Activated CD4-positive, alpha-beta T cell treated with anti-CD3 and anti-CD28 coated beads, Interleukin-2, amount 10 ng/mL, durations not matched to agents 7 days and 5 days (primary cell): Measurements from ENCODE around the gene VEGFD. TPM values are rescaled to one million over a fixed set of nuclear protein-coding genes. Genes with fewer than 3 reads are reported as not detected.

Experiments used
- CTCF ChIA-PET: fragments of 350-600 bp; sonication (Branson Sonifier 250); formaldehyde crosslinking; loops from one replicate; lab custom pipeline; 2021; ENCODE audit warnings: antibody characterized with exemption; lab: Charles Lee
- POLR2A ChIA-PET: fragments of 350-600 bp; sonication (Branson Sonifier 250); formaldehyde crosslinking; loops from one replicate; lab custom pipeline; 2021; ENCODE audit warnings: antibody characterized with exemption; lab: Charles Lee
- DNase-seq: peaks from one replicate; pipeline ENCODE4 v3.0.0-alpha.2; 2020
- H3K27ac Mint-ChIP-seq: one replicate; pipeline ENCODE4 v1.8.0; 2021; ENCODE audit warnings: mild to moderate bottlenecking, moderate library complexity, mixed read lengths
- H3K27me3 Mint-ChIP-seq: one replicate; pipeline ENCODE4 v1.8.0; 2021; ENCODE audit warnings: mixed read lengths
- H3K36me3 Mint-ChIP-seq: one replicate; pipeline ENCODE4 v1.8.0; 2021; ENCODE audit warnings: low read depth, mixed read lengths
- H3K4me1 Mint-ChIP-seq: one replicate; pipeline ENCODE4 v1.8.0; 2021; ENCODE audit warnings: mixed read lengths
- H3K4me3 Mint-ChIP-seq: one replicate; pipeline ENCODE4 v1.8.0; 2021; ENCODE audit warnings: mild to moderate bottlenecking, moderate library complexity, mixed read lengths
- H3K9me3 Mint-ChIP-seq: one replicate; pipeline ENCODE4 v1.8.0; 2021; ENCODE audit warnings: mixed read lengths
- total RNA-seq, 2 experiments: library from RNA; stranded (reverse); gene quantifications; one replicate each; pipeline ENCODE4 v1.2.3, GENCODE V29; 2021

VEGFD gene
- total RNA-seq, 2 experiments from 2014 or later, result not detected

DNA sequence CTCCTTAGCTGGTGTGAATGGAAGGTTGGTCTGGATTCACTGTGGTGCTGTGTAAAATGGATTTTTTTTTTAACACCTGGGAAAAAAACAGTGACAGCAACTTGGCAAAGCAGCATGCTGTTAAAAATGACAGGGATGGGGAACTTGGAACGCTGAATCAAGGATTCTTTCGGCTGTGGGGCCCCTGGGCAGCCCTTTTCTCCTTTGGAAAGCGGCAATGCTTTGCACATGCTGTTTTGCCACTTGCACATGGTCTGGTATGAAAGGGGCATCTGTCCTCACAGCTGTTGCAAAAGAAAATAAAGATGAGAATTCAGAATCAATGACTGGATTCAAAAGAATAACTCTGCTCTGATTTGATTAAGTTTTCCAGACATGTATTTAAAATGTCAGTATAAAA, 38.2 kb downstream of the VEGFD start:
- Mint-ChIP-seq H3K27ac (no peak overlapping the region), H3K9me3 (no peaks in the 10 kb centered on the region), H3K4me3 (no peak overlapping the region), H3K27me3 (peaks cover 6% of the 10 kb centered on the region), H3K36me3 (no peaks in the 10 kb centered on the region), H3K4me1 (no peaks in the 10 kb centered on the region)
- CTCF ChIA-PET, result no interaction called here
- DNase-seq, result no peak
- POLR2A ChIA-PET, result no interaction called here

DNA sequence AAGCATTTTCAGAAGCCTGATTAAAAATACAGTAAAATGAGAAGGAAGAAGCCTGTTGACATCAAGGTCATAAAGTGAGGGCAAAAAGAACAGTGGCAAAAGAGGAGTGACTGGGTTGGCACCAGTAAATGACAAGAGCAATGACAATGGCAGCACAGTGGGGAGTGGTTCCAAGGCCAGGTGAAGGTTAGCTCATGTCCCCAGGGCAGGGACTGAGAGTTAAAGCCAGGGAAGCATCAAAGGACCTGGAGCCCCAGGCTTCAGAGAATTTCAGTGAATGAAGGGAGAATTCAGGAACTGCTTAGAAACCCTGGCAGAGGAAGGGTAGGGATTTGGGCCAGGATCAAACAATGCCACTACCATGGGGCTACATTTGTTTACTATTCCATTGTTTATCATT, 40.1 kb downstream of the VEGFD start:
- Mint-ChIP-seq H3K27ac (no peak overlapping the region), H3K9me3 (no peaks in the 10 kb centered on the region), H3K36me3 (no peaks in the 10 kb centered on the region), H3K4me3 (no peak overlapping the region), H3K4me1 (no peaks in the 10 kb centered on the region), H3K27me3 (peaks cover 9% of the 10 kb centered on the region)
- ChIA-PET CTCF (no interaction called here), POLR2A (no interaction called here)
- no peak for DNase-seq

DNA sequence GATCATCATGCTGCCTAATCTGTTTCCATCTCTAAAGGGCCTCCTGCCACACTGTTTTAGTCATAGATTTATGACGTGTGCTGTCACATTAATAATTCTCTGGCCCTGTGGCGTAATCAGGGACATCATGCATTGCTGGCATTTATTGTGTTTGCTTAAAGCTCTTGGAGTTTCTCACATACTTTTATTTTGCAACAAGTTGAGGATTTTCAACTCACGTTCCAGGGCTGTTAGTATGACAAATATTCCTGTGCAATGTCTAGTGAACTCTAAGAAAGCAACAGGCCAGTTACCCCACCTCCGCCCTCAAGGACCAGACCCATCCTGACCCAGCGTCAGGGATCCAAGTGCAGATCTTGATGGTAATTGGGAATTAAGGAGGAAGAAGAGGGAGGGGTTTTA, 41.1 kb downstream of the VEGFD start:
- CTCF ChIA-PET, result interaction anchor here (0.8 to 1.4 kb wide), 2 partner anchors 10 kb away, joined by 3 to 4 read pairs; no protein-coding TSS in a partner anchor
- Mint-ChIP-seq H3K27me3 (peaks cover 10% of the 10 kb centered on the region), H3K36me3 (no peaks in the 10 kb centered on the region), H3K27ac (no peak overlapping the region), H3K4me3 (no peak overlapping the region), H3K4me1 (no peaks in the 10 kb centered on the region), H3K9me3 (no peaks in the 10 kb centered on the region)
- POLR2A ChIA-PET, result no interaction called here
- no peak for DNase-seq

DNA sequence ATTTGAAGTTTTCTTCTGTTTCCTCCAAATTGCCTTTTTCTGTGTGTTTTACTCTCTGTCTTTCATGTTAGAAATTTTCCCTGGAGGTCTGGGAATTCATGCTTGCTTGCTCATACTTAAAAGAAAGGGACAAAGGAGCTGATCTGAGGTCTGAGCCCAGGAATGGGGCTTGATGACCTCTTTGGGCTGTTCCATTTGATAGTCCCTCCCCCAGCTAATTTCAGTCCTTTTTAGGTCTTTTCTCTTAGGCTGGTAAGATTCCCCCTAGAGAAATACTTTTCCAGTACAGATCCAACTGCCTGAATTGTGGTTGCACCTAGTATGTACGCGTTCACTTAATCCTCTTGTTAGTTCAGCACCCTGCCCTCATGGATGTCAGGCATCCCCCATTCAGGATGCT, 43.3 kb downstream of the VEGFD start:
- Mint-ChIP-seq H3K4me1 (peaks cover 8% of the 10 kb centered on the region), H3K4me3 (no peak overlapping the region), H3K9me3 (no peaks in the 10 kb centered on the region), H3K27me3 (peaks cover 14% of the 10 kb centered on the region), H3K27ac (no peak overlapping the region), H3K36me3 (no peaks in the 10 kb centered on the region)
- POLR2A ChIA-PET, result no interaction called here
- CTCF ChIA-PET, result interaction anchor here (0.7 kb wide), 1 partner anchor 10 kb away, joined by 3 read pairs; no protein-coding TSS in a partner anchor
- DNase-seq, result no peak

- peak; percentile 13 for DNase-seq
- ChIA-PET CTCF (no interaction called here), POLR2A (no interaction called here)
- peaks cover 9% of the 10 kb centered on the region for H3K27me3 Mint-ChIP-seq
- H3K4me3 Mint-ChIP-seq, result peak overlapping the region; percentile 88
- H3K4me1 Mint-ChIP-seq, result peaks cover 21% of the 10 kb centered on the region
- H3K27ac Mint-ChIP-seq, result peak overlapping the region; percentile 96
- no peaks in the 10 kb centered on the region for H3K9me3 Mint-ChIP-seq
- peaks cover 2% of the 10 kb centered on the region for H3K36me3 Mint-ChIP-seq
These were observed 48.2 kb downstream of the VEGFD start for GRCh38 chrX:15336023-15336413.

- CTCF ChIA-PET, result no interaction called here
- DNase-seq, result peak; percentile 93
- Mint-ChIP-seq H3K9me3 (no peaks in the 10 kb centered on the region), H3K4me1 (peaks cover 21% of the 10 kb centered on the region), H3K4me3 (peak within 1 kb of the TSS; percentile 88), H3K27ac (peak within 1 kb of the TSS; percentile 96), H3K36me3 (peaks cover 2% of the 10 kb centered on the region), H3K27me3 (peaks cover 5% of the 10 kb centered on the region)
- POLR2A ChIA-PET, result no interaction called here
These were observed 48.8 kb downstream of the VEGFD start, which contains the start of gene PIGA for GRCh38 chrX:15335135-15336022. PIGA (minus strand) TSS chrX:15335523; CDS start chrX:15331930, 3,593 bp downstream.

DNA sequence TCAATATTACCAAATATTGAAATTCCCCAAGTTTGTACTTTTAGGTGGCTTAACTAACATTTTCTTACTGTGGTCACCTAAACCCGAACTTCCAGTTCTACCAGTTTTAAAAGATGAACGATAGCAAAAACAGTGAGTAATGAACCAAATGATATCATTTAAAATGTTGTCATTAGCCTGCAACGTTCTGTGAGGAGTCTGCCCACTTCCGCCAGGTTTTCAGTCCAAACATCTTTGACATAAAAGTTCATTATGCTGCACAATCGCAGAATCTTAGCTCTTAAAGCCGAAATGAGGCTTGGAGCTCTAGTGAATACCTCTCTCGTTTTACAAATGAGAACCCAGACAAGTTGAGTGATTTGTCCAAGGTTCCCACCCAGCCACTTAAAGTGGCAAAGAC, 49.7 kb downstream of the VEGFD start:
- ChIA-PET CTCF (no interaction called here), POLR2A (no interaction called here)
- peak; percentile 24 for DNase-seq
- Mint-ChIP-seq H3K36me3 (peaks cover 2% of the 10 kb centered on the region), H3K27me3 (peaks cover 5% of the 10 kb centered on the region), H3K9me3 (no peaks in the 10 kb centered on the region), H3K27ac (peak overlapping the region; percentile 96), H3K4me1 (peaks cover 21% of the 10 kb centered on the region), H3K4me3 (peak overlapping the region; percentile 88)

- POLR2A ChIA-PET, result no interaction called here
These were observed 55.4 kb downstream of the VEGFD start for GRCh38 chrX:15328821-15329220.

DNA sequence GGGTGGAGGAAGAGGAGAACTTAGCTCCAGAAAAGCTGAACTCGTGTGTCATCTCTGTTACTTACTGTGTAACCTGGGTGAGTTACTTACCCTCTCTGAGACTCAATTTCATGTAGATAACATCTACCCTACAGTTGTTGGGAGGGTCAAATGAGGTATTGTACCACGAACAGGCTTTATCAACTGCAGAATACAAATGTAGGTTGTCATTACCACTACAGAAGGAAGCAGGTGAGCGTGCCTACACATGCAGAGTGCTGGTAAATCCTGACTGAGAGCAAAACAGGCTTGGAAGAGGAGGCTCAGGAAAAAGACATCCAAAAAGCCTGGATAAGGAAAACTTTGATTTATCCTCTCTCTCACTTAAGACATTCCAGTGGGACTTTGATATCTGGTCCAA, 56.1 kb downstream of the VEGFD start:
- ChIA-PET POLR2A (no interaction called here), CTCF (no interaction called here)
- H3K4me1 Mint-ChIP-seq, result peaks cover 4% of the 10 kb centered on the region
- no peak overlapping the region for H3K27ac Mint-ChIP-seq
- H3K36me3 Mint-ChIP-seq, result peaks cover 2% of the 10 kb centered on the region
- no peak for DNase-seq
- H3K9me3 Mint-ChIP-seq, result no peaks in the 10 kb centered on the region
- no peak overlapping the region for H3K4me3 Mint-ChIP-seq
- H3K27me3 Mint-ChIP-seq, result no peaks in the 10 kb centered on the region

More at GRCh38 chrX:15328821-15329220, 55.4 kb downstream of the VEGFD start:
- Mint-ChIP-seq H3K4me1 (peaks cover 7% of the 10 kb centered on the region), H3K36me3 (peaks cover 2% of the 10 kb centered on the region), H3K27ac (no peak overlapping the region), H3K9me3 (no peaks in the 10 kb centered on the region), H3K4me3 (no peak overlapping the region), H3K27me3 (no peaks in the 10 kb centered on the region)
- DNase-seq, result no peak
- CTCF ChIA-PET, result no interaction called here

DNA sequence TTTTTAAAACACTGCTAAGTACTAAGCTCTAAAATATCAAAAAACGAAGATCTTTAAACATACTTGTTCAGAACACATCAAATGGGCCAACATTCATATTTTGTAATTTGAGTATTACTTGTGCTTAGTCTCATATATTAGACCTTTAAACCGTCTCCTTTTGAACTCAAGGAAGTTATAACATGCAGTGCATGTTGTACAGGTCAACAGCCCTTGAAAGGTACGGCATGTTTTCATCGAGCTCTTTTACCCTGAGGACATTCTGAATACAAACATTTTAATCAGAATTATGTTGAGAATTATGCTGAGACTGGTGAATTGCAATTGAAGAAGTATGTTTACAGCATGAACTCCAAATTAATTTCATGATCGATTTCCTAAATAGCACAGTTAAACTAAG, 61.7 kb downstream of the VEGFD start:
- Mint-ChIP-seq H3K27ac (no peak overlapping the region), H3K4me3 (no peak overlapping the region), H3K9me3 (no peaks in the 10 kb centered on the region), H3K4me1 (no peaks in the 10 kb centered on the region), H3K36me3 (peaks cover 15% of the 10 kb centered on the region), H3K27me3 (no peaks in the 10 kb centered on the region)
- ChIA-PET POLR2A (no interaction called here), CTCF (no interaction called here)
- DNase-seq, result no peak

DNA sequence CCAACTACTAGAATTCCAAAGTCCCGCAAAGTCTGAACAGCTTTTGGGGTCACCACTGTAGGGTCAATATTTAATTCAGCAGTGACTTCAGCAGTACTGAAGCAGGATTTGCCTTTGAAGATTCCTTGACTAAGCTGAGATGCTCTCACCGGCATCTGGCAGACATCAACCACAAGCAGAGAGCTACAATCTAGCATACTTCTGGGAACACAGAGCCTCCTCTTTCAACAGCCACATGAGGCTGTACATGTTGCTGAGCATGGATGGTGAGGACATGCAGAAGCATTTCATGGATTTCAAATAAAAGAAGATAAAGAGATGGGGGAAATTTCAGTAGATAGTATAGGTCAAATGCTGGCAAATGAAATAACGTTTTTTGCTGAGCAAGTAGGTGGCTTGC, 62.1 kb downstream of the VEGFD start:
- H3K27me3 Mint-ChIP-seq, result no peaks in the 10 kb centered on the region
- H3K4me1 Mint-ChIP-seq, result no peaks in the 10 kb centered on the region
- DNase-seq, result no peak
- H3K36me3 Mint-ChIP-seq, result peaks cover 15% of the 10 kb centered on the region
- CTCF ChIA-PET, result no interaction called here
- POLR2A ChIA-PET, result no interaction called here
- no peaks in the 10 kb centered on the region for H3K9me3 Mint-ChIP-seq
- H3K27ac Mint-ChIP-seq, result no peak overlapping the region
- no peak overlapping the region for H3K4me3 Mint-ChIP-seq

GRCh38 chrX:15321447-15321846, 62.8 kb downstream of the VEGFD start:
- DNase-seq, result no peak
- H3K36me3 Mint-ChIP-seq, result peaks cover 15% of the 10 kb centered on the region
- H3K4me3 Mint-ChIP-seq, result no peak overlapping the region
- no peak overlapping the region for H3K27ac Mint-ChIP-seq
- H3K9me3 Mint-ChIP-seq, result no peaks in the 10 kb centered on the region
- H3K4me1 Mint-ChIP-seq, result no peaks in the 10 kb centered on the region
- ChIA-PET POLR2A (no interaction called here), CTCF (no interaction called here)
- no peaks in the 10 kb centered on the region for H3K27me3 Mint-ChIP-seq

- Mint-ChIP-seq H3K27ac (no peak overlapping the region), H3K9me3 (no peaks in the 10 kb centered on the region), H3K36me3 (peaks cover 15% of the 10 kb centered on the region), H3K4me3 (no peak overlapping the region), H3K4me1 (no peaks in the 10 kb centered on the region), H3K27me3 (no peaks in the 10 kb centered on the region)
- no peak for DNase-seq
- ChIA-PET POLR2A (no interaction called here), CTCF (no interaction called here)
These were observed 63.9 kb downstream of the VEGFD start for GRCh38 chrX:15320297-15320696.
